Sigmoid colon (tissue), 7 donors: Measurements from ENCODE around the gene GMEB2. TPM values are rescaled to one million over a fixed set of nuclear protein-coding genes. Genes with fewer than 3 reads are reported as not detected.

Experiments
- DNase-seq: peaks from one replicate; pipeline ENCODE4 v3.0.0-alpha.2; 2019
- H3K27ac ChIP-seq, 4 donors: fragments of 200-600 bp; sonication (generic); one replicate each; pipeline ENCODE4 v1.5.1; 2016 to 2019; ENCODE audit warnings: mild to moderate bottlenecking in 1 of 4
- H3K27me3 ChIP-seq, 3 donors: fragments of 200-600 bp; sonication (generic); one replicate each; pipeline ENCODE4 v1.5.1; 2019; ENCODE audit warnings: mild to moderate bottlenecking in 1 of 3
- H3K36me3 ChIP-seq, 4 donors: fragments of 200-600 bp; sonication (generic); one replicate each; pipeline ENCODE4 v1.5.1; 2016 to 2019
- H3K4me1 ChIP-seq, 4 donors: fragments of 200-600 bp; sonication (generic); one replicate each; pipeline ENCODE4 v1.5.1; 2017 to 2019
- H3K4me3 ChIP-seq, 4 donors: fragments of 200-600 bp; sonication (generic); one replicate each; pipeline ENCODE4 v1.5.1; 2017 to 2019; ENCODE audit warnings: mild to moderate bottlenecking in 2 of 4, moderate library complexity in 1 of 4
- H3K9me3 ChIP-seq, 4 donors: fragments of 200-600 bp in 3 of 4; sonication (generic) in 3 of 4; one replicate each; pipeline versions ENCODE4 v1.5.1 to v1.6.1; 2013 to 2019
- EP300 ChIP-seq, 4 donors: sonication (generic); formaldehyde crosslinking; IDR thresholded peaks; one replicate each; pipeline ENCODE4 v1.6.1; 2017; ENCODE audit warnings: antibody characterized with exemption in 4 of 4
- POLR2A ChIP-seq, 2 donors: fragments of 450-650 bp; IDR thresholded peaks; one replicate each; pipeline ENCODE4 v1.6.1; 2016; ENCODE audit warnings: antibody characterized with exemption in 2 of 2, mild to moderate bottlenecking in 2 of 2, moderate library complexity in 2 of 2
- POLR2AphosphoS5 ChIP-seq, 4 donors: sonication (generic); formaldehyde crosslinking; IDR thresholded peaks; one replicate each; pipeline ENCODE4 v1.6.1; 2017; ENCODE audit warnings: antibody characterized with exemption in 4 of 4
- WGBS, 2 donors: extraction: QIAGEN DNeasy Blood & Tissue Kit; methylation state at CpG; one replicate each; pipeline ENCODE4 v1.1.7; 2013; 5-methylcytosine and 5-hydroxymethylcytosine counted together
- intact Hi-C: fragments of 100-400 bp; cut with DNase I; formaldehyde crosslinking; loops from one replicate; pipeline ENCODE4 v1.15.1; 2023
- polyA plus RNA-seq, 3 donors: library from polyadenylated mRNA; stranded (reverse); fragments of 200-250 nt; gene quantifications; one replicate each; pipeline ENCODE4 v1.2.3, GENCODE V29; 2013
- total RNA-seq, 4 donors: library from RNA; depleted of rRNA; stranded (reverse); fragments of >200 nt; gene quantifications; one replicate each; pipeline ENCODE4 v1.1.0, GENCODE V29; 2016
- TF ChIP-seq, protein P1 (sequence below), 4 experiments: fragments of 450-650 bp in 3 of 4; fragments of 200-600 bp in 1 of 4; IDR thresholded peaks; one replicate each; pipeline ENCODE4 v1.5.1; 2016 to 2019; ENCODE audit warnings: antibody characterized with exemption in 4 of 4, mild to moderate bottlenecking in 3 of 4, moderate library complexity in 2 of 4
- donor health status: healthy with polysubstance abuse.
- donor health status: Bipolar disorder and iron deficiency.
- donor health status: healthy.

Gene GMEB2
- total and polyA plus RNA-seq, 7 donors: 6.0 to 15.1 (median 7.9) TPM

DNA sequence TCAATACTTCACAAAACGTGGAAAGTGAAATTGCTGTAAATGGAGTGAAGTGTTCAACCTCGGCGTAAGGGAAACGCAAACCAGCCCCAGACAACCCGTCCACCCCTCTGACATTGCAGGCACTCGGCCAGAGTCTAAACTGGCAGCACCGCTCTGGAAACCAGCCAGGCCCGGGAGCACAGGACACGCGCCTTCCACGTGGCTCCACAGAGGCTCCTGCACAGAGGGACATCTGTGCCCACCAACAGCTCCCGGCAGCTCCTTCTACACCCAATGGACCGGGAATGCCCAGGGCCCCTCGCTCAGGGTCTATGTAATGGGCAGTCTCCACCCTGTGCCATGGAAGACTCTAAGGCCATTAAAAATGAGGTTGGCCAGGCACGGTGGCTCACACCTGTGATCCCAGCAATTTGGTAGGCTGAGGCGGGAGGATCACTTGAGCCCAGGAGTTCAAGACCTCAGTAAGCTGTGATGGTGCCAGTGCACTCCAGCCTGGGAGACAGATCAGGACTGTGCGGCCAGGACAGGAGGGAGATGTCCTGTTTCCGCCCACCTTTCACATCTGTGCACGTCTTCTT lies 49.5 kb downstream of the GMEB2 start:
- 49 to 85% methylated on average over 19 of the region's 19 CpGs for WGBS, 2 donors
- Histone ChIP-seq H3K27ac (no peak overlapping the region), H3K9me3 (no peaks in the 10 kb centered on the region), H3K36me3 (peaks cover 0 to 5% (median 0%) of the 10 kb centered on the region in 4 donors), H3K27me3 (no peaks in the 10 kb centered on the region), H3K4me1 (peaks cover 0 to 29% (median 24%) of the 10 kb centered on the region in 4 donors), H3K4me3 (no peak overlapping the region)
- intact Hi-C loops: no loop called here
- TF ChIP-seq POLR2A (IDR thresholded peaks at IDR 0.05): no peak
- no peak for TF ChIP-seq POLR2AphosphoS5 (IDR thresholded peaks at IDR 0.05)
- peak; percentile 87 for DNase-seq

DNA sequence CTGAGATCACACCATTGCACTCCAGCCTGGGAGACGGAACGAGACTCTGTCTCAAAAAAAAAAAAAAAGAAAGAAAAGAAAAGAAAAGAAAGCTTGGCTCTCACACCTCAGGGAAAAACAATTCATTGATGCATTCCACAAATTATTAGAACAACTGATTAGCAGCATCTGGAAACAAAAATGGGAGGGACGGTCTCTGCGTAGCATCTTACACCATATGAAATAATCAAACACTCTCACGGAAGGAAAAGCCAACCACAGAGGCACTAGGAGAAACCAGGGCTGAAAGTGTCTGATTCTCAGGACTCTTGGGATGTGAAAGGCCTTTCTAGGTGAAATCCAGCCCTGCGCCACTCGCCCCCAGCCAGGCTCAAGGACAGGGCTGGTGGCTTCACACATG lies 50.6 kb downstream of the GMEB2 start:
- intact Hi-C loops: no loop called here
- WGBS, 2 donors: 76 to 88% methylated on average over 7 of the region's 7 CpGs
- Histone ChIP-seq H3K9me3 (no peaks in the 10 kb centered on the region), H3K36me3 (peaks cover 0 to 10% (median 0%) of the 10 kb centered on the region in 4 donors), H3K4me3 (no peak overlapping the region), H3K4me1 (peaks cover 0 to 29% (median 27%) of the 10 kb centered on the region in 4 donors), H3K27me3 (no peaks in the 10 kb centered on the region), H3K27ac (no peak overlapping the region)
- TF ChIP-seq, protein P1, sequence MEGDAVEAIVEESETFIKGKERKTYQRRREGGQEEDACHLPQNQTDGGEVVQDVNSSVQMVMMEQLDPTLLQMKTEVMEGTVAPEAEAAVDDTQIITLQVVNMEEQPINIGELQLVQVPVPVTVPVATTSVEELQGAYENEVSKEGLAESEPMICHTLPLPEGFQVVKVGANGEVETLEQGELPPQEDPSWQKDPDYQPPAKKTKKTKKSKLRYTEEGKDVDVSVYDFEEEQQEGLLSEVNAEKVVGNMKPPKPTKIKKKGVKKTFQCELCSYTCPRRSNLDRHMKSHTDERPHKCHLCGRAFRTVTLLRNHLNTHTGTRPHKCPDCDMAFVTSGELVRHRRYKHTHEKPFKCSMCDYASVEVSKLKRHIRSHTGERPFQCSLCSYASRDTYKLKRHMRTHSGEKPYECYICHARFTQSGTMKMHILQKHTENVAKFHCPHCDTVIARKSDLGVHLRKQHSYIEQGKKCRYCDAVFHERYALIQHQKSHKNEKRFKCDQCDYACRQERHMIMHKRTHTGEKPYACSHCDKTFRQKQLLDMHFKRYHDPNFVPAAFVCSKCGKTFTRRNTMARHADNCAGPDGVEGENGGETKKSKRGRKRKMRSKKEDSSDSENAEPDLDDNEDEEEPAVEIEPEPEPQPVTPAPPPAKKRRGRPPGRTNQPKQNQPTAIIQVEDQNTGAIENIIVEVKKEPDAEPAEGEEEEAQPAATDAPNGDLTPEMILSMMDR (IDR thresholded peaks at IDR 0.05): no peak
- no peak for TF ChIP-seq POLR2AphosphoS5 (IDR thresholded peaks at IDR 0.05)
- no peak for TF ChIP-seq POLR2A (IDR thresholded peaks at IDR 0.05)
- no peak for TF ChIP-seq EP300 (IDR thresholded peaks at IDR 0.05)
- DNase-seq: no peak

DNA sequence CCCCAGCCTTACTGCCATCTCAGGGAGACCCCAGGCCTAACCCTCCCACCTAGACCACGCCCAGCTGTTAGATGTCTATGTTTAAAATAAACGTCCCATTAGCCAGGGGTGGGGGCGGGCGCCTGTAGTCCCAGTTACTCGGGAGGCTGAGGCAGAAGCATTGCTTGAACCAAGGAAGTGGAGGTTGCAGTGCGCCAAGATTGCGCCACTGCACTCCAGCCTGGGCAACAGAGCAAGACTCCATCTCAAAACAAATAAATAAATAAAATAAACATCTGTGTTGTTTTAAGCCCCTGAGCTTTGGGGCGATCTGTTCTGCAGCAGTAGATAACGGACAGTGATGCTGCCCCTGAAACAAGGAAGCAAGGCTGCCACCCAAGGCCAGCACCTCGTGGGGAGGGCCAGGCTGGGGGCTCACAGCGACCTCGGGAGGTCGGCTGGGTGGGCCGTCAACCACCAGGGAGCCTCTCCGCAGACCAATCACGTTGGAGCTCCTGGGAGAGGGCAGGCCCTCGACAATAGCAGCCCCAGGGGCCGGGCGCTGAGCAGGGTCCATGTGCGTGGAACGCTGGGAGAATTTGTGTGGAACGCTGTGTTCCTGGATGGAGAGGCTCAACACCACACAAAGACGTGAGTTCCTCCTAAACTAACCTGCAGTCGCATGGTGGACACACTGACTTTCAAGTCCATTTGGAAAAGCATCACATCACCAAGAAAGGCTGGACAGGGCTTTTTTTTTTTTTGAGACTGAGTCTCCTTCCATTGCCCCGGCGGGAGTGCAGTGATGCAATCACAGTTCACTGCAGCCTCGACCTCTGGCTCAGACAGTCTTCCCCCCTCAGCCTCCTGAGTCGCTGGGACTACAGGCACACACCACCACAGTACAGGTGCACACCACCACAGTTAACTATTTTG lies 51.8 kb downstream of the GMEB2 start:
- intact Hi-C loops: loop anchor here (2.0 to 5.0 kb wide), 2 partner anchors 52 to 77 kb away; partner anchors contain the start of genes GMEB2 and STMN3
- Histone ChIP-seq H3K27me3 (no peaks in the 10 kb centered on the region), H3K9me3 (no peaks in the 10 kb centered on the region), H3K4me1 (peaks cover 0 to 29% (median 27%) of the 10 kb centered on the region in 4 donors), H3K4me3 (peak overlapping the region in 3 of 4 donors; percentile 89 to 97 (median 94)), H3K36me3 (peaks cover 0 to 10% (median 0%) of the 10 kb centered on the region in 4 donors), H3K27ac (peak overlapping the region in 3 of 4 donors; percentile 80 to 87 (median 82))
- WGBS, 2 donors: 61 to 73% methylated on average over 28 of the region's 28 CpGs
- TF ChIP-seq POLR2A (IDR thresholded peaks at IDR 0.05) (no peak), EP300 (IDR thresholded peaks at IDR 0.05) (no peak), POLR2AphosphoS5 (IDR thresholded peaks at IDR 0.05) (no peak)
- TF ChIP-seq, protein P1 (IDR thresholded peaks at IDR 0.05): no peak
- no peak for DNase-seq

DNA sequence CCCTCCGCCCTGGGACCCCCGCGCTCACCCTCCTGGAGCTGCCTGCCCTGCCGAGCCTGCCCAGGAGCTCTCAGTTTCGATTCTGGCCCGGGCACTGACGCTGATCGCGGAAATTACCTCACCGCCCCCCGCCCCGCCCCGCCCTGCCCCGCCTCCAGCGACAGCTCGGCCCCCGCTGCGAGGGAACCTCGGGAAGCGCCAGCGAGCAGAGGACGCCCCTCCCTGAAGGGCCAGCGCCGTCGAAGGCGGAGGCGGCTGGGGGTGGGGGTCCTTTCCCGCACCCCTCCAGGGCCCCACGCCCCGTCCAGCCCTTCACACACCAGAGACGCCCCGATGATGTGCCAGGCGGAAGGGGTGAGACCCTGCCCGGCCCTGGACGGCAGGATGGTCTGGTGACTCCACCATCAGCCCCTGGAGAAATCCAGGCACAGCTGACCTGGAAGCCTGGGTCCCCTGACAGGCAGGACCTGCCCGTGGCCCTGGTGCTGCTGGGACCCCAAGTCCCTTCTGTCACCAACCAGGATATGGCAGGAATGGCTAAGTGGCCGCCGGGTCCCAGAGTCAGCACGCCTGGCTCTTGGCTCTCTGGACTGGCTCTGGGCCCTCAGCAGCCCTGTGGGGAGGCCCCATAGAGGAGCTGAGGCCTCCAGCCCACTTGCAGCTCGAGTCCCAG lies 52.6 kb downstream of the GMEB2 start, which contains the start of gene HELZ2:
Gene HELZ2 (minus strand): TSS at position 84 of the 673 bp plus-strand sequence. CDS start 1,854 bp downstream, outside the sequence.
- peak; percentile 90 for DNase-seq
- peak within 1 kb of the TSS; percentile 78 to 87 (median 81) for H3K27ac ChIP-seq
- peak; percentile 75 to 90 (median 84) for TF ChIP-seq POLR2AphosphoS5 (IDR thresholded peaks at IDR 0.05)
- TF ChIP-seq EP300 (IDR thresholded peaks at IDR 0.05): no peak
- TF ChIP-seq, protein P1 (IDR thresholded peaks at IDR 0.05): no peak
- H3K27me3 ChIP-seq: no peaks in the 10 kb centered on the region
- peak within 1 kb of the TSS; percentile 88 to 97 (median 92) for H3K4me3 ChIP-seq
- peaks cover 0 to 10% (median 0%) of the 10 kb centered on the region in 4 donors for H3K36me3 ChIP-seq
- H3K4me1 ChIP-seq: peaks cover 0 to 29% (median 27%) of the 10 kb centered on the region in 4 donors
- no peaks in the 10 kb centered on the region for H3K9me3 ChIP-seq
- intact Hi-C loops: loop anchor here (2.0 to 5.0 kb wide), 2 partner anchors 53 to 78 kb away; partner anchors contain the start of genes GMEB2 and STMN3
- 5 to 8% methylated on average over 40 of the region's 40 CpGs for WGBS, 2 donors
